Adrenal gland (tissue), 12 donors: ENCODE measurements around the gene STAG3. TPM values are rescaled to one million over a fixed set of nuclear protein-coding genes. Genes with fewer than 3 reads are reported as not detected.
"Not testable (repeated sequence)": the region's sequence is repeated elsewhere in the genome, so short reads cannot be mapped to it uniquely, and the experiment has no call there.

Source experiments
- DNase-seq, 7 donors: peaks; one replicate each; pipeline ENCODE4 v3.0.0-alpha.2; 2019 to 2020
- H3K27ac ChIP-seq, 5 donors: fragments of 200-600 bp; sonication (generic) in 4 of 5; 1 replicate in 3 of 5; 2 replicates in 2 of 5; pipeline versions ENCODE4 v1.5.1 to v1.8.0; 2016 to 2020; ENCODE audit warnings: mild to moderate bottlenecking in 1 of 5
- H3K27me3 ChIP-seq: fragments of 200-600 bp; 2 replicates; pipeline ENCODE4 v1.8.0; 2021
- H3K36me3 ChIP-seq, 2 donors: fragments of 200-600 bp; replicated peaks in 1 of 2; 1 replicate in 1 of 2; 2 replicates in 1 of 2; pipeline versions ENCODE4 v1.5.1 to v1.8.0; 2018 to 2022
- H3K4me1 ChIP-seq, 2 donors: fragments of 200-600 bp; replicated peaks in 1 of 2; 1 replicate in 1 of 2; 2 replicates in 1 of 2; pipeline versions ENCODE4 v1.5.1 to v1.8.0; 2018 to 2021
- H3K4me3 ChIP-seq, 4 donors: fragments of 200-600 bp; sonication (generic) in 3 of 4; one replicate each; pipeline ENCODE4 v1.5.1; 2016 to 2018
- H3K9me3 ChIP-seq, 3 donors: fragments of 200-600 bp; sonication (generic) in 1 of 3; replicated peaks in 1 of 3; 1 replicate in 2 of 3; 2 replicates in 1 of 3; pipeline versions ENCODE4 v1.5.1 to v1.8.0; 2016 to 2021
- POLR2A ChIP-seq, 2 donors: fragments of 450-650 bp; IDR thresholded peaks; one replicate each; pipeline ENCODE4 v1.6.1; 2017; ENCODE audit warnings: antibody characterized with exemption in 2 of 2, mild to moderate bottlenecking in 2 of 2, moderate library complexity in 1 of 2
- WGBS, 4 donors: extraction: QIAGEN DNeasy Blood & Tissue Kit in 2 of 4; methylation state at CpG; one replicate each; pipeline versions ENCODE4 v1.1.5 to v1.1.7; 2013 to 2017; 5-methylcytosine and 5-hydroxymethylcytosine counted together
- intact Hi-C, 2 donors: fragments of 100-400 bp; cut with DNase I; formaldehyde crosslinking; loops; one replicate each; pipeline versions ENCODE4 v1.14.1 to v1.15.0; 2022 to 2023
- microRNA-seq, 3 donors: library from miRNA; unstranded; fragments of <30 nt; microRNA quantifications; one replicate each; pipeline ENCODE4, GENCODE V29; 2017 to 2020
- polyA plus RNA-seq, 3 donors: library from polyadenylated mRNA; stranded (reverse); fragments of 200-250 nt in 2 of 3; fragments of 350-450 nt in 1 of 3; fragmentation: Illumina TruSeq in 1 of 3; extraction: RNeasy Lipid Tissue Mini Kit (QIAGEN cat#74804) in 1 of 3; gene quantifications; one replicate each; pipeline ENCODE4 v1.2.3, GENCODE V29; 2013 to 2014
- total RNA-seq, 9 donors: library from RNA; depleted of rRNA in 4 of 9; stranded (reverse); fragments of >200 nt in 4 of 9; fragments of 120-200 nt in 1 of 9; fragmentation: NEBNext Ultra II Directional in 1 of 9; extraction: Animal tissue kit (Norgen Biotek cat#: 25700) in 1 of 9; gene quantifications; one replicate each; pipeline versions ENCODE4 v1.1.0 to v1.2.4, GENCODE V29; 2013 to 2023
- TF ChIP-seq, protein P1 (sequence below), 6 experiments: fragments of 450-650 bp in 4 of 6; fragments of 200-600 bp in 2 of 6; sonication (generic) in 1 of 6; IDR thresholded peaks; 1 replicate in 5 of 6; 2 replicates in 1 of 6; pipeline versions ENCODE4 v1.5.1 to v1.8.0; 2016 to 2021; ENCODE audit warnings: antibody characterized with exemption in 6 of 6, mild to moderate bottlenecking in 2 of 6, moderate library complexity in 1 of 6
- donor health status: healthy with polysubstance abuse.
- donor health status: Bipolar disorder and iron deficiency.
- donor health status: DM: yes; HTN: yes; CAD: no.
- donor health status: DM: no; HTN: no; CAD: no.
- donor health status: DM: no; HTN: no; CAD: no.
- donor health status: DM: yes; HTN: yes; CAD: no.

Gene STAG3
- total and polyA plus RNA-seq, 12 donors = 0.26 to 3.3 (median 1.3) TPM

DNA sequence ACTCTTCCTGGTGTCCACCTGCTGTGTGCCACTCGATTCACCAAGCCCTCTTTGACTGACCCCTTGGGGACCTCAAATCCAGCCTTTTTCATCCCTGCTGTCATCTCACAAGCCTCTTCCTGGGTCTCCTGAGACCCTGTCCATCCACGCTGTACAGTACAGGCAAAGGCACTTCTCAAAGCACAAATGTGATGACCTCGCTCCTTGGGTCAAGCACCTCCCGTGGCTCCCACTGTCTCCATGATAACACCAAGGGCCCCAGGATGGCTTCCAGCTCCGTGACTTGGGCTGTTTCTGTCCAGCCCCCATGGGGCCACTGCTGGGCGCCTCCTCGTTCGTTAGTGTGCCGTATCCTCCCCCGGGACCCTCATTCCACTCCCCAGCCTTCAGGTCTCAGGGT lies 70.8 kb downstream of the STAG3 start:
- Histone ChIP-seq H3K27me3 (no peaks in the 10 kb centered on the region), H3K9me3 (no peaks in the 10 kb centered on the region), H3K36me3 (no peaks in the 10 kb centered on the region), H3K4me3 (no peak overlapping the region), H3K27ac (peak overlapping the region in 1 of 5 donors; percentile 6), H3K4me1 (peaks cover 0 to 10% of the 10 kb centered on the region in 2 donors)
- intact Hi-C loops = no loop called here
- DNase-seq = no peak
- TF ChIP-seq POLR2A (IDR thresholded peaks at IDR 0.05) = no peak
- TF ChIP-seq, protein P1, sequence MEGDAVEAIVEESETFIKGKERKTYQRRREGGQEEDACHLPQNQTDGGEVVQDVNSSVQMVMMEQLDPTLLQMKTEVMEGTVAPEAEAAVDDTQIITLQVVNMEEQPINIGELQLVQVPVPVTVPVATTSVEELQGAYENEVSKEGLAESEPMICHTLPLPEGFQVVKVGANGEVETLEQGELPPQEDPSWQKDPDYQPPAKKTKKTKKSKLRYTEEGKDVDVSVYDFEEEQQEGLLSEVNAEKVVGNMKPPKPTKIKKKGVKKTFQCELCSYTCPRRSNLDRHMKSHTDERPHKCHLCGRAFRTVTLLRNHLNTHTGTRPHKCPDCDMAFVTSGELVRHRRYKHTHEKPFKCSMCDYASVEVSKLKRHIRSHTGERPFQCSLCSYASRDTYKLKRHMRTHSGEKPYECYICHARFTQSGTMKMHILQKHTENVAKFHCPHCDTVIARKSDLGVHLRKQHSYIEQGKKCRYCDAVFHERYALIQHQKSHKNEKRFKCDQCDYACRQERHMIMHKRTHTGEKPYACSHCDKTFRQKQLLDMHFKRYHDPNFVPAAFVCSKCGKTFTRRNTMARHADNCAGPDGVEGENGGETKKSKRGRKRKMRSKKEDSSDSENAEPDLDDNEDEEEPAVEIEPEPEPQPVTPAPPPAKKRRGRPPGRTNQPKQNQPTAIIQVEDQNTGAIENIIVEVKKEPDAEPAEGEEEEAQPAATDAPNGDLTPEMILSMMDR (IDR thresholded peaks at IDR 0.05) = no peak
- 85 to 98% (median 92%) methylated on average over 10 of the region's 10 CpGs for WGBS, 4 donors

DNA sequence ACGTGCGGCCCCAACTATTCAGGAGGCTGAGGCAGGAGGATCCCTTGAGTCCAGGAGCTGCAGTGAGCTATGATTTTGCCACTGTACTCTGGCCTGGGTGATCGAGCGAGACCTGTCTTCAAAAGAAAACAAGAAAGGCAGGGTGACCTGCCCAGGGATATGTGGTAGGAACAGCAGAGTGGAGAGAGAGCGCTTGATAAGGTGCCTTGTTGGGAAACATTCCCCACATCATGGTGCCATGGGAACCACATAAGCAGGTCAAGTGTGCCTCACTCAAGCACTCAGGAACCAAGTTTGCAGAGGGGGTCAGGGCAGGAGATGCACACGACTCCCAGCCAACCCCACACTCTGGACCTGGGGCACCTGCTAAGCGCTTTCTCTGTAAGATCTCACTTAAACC lies 79.3 kb downstream of the STAG3 start:
- no peaks in the 10 kb centered on the region for H3K9me3 ChIP-seq
- TF ChIP-seq, protein P1 (IDR thresholded peaks at IDR 0.05) = no peak
- no peak for TF ChIP-seq POLR2A (IDR thresholded peaks at IDR 0.05)
- intact Hi-C loops = no loop called here
- WGBS, 4 donors = 84 to 96% (median 94%) methylated on average over 5 to 7 of the region's 7 CpGs
- H3K27me3 ChIP-seq = no peaks in the 10 kb centered on the region
- DNase-seq = no peak
- H3K4me3 ChIP-seq = no peak overlapping the region
- H3K27ac ChIP-seq = no peak overlapping the region
- no peaks in the 10 kb centered on the region for H3K36me3 ChIP-seq
- peaks cover 0 to 5% of the 10 kb centered on the region in 2 donors for H3K4me1 ChIP-seq

DNA sequence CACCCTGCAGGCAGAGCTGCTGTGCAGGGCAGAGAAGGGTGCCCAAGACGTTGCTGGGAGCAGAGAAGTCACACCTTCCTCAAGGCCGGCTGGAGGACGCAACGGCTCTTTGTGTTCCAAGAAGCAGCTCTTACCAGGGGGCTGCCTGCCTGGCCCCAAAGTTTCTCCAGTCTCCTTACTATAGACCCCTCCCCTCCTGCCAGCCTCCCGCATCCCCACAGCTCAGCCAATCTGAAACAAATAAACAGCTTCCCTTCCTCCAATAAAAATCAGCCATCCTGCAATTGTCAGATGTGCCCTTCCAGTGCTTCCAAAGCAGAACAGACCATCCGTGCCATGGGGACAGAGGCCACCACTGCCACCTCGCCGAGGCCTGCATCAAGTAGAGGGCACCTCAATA lies 82.3 kb downstream of the STAG3 start:
- H3K27me3 ChIP-seq, DNase-seq, H3K27ac ChIP-seq, intact Hi-C loops, H3K4me3 ChIP-seq, H3K9me3 ChIP-seq, H3K36me3 ChIP-seq, H3K4me1 ChIP-seq: not testable (repeated sequence)
- WGBS, 4 donors = 72 to 83% (median 75%) methylated on average over 5 to 8 of the region's 8 CpGs

DNA sequence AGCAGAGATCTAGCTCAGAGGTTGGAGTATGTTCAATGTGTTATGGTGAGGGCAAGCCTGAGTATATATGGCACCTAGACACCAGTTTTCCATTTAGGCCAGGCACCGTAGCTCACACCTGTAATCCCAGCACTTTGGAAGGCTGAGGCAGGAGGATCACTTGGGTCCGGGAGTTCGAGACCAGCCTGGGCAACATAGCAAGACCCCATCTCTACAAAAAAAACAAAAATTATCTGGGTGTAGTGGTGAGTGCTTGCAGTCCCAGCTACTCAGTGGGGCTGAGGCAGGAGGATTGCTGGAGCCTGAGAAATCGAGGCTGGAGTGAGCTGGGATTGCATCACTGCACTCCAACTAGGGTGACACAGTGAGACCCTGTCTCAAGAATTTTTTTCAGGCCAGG lies 85.2 kb downstream of the STAG3 start:
- H3K4me3 ChIP-seq, DNase-seq, H3K27me3 ChIP-seq, H3K36me3 ChIP-seq, H3K9me3 ChIP-seq, H3K27ac ChIP-seq, intact Hi-C loops: not testable (repeated sequence)
- peaks cover 0 to 11% of the 10 kb centered on the region in 2 donors for H3K4me1 ChIP-seq
- 92 to 97% (median 95%) methylated on average over 3 to 4 of the region's 4 CpGs for WGBS, 4 donors

Small RNA genes within 50 kb of the gene (microRNA-seq; reads per million reads assigned to microRNA genes)
- gene MIR4658 = 0.45 to 0.76 (median 0.57) reads per million in 3 donors

Other genes starting within 250 kb of the STAG3 start
- gene GJC3, start 248.3 kb upstream of the STAG3 start, total RNA-seq = under 1 TPM in 1 of 9 donors, not detected in 8; 0.11 TPM
- gene GJC3, start 248.3 kb upstream of the STAG3 start, polyA plus RNA-seq = under 1 TPM; 0.27 to 0.40 (median 0.34) TPM
- 1 to 10 TPM in 5 of 9 donors, under 1 TPM in 2, not detected in 2; 0.50 to 3.1 (median 1.8) TPM for gene AZGP1, start 201.9 kb upstream of the STAG3 start, total RNA-seq
- 10 to 100 TPM in 1 of 3 donors, 1 to 10 TPM in 1, under 1 TPM in 1; 0.88 to 29.7 (median 3.9) TPM for gene AZGP1, start 201.9 kb upstream of the STAG3 start, polyA plus RNA-seq
- 100 to 1,000 TPM in 2 of 9 donors, 10 to 100 TPM in 7; 35.2 to 134 (median 57.8) TPM for gene ZKSCAN1, start 162.3 kb upstream of the STAG3 start, total RNA-seq
- gene ZKSCAN1, start 162.3 kb upstream of the STAG3 start, polyA plus RNA-seq = 10 to 100 TPM; 20.3 to 46.6 (median 38.7) TPM
- gene ZSCAN21, start 128.1 kb upstream of the STAG3 start, total RNA-seq = 10 to 100 TPM in 8 of 9 donors, 1 to 10 TPM in 1; 10.0 to 22.7 (median 14.7) TPM
- gene ZSCAN21, start 128.1 kb upstream of the STAG3 start, polyA plus RNA-seq = 10 to 100 TPM; 11.2 to 14.9 (median 12.5) TPM
- 10 to 100 TPM; 13.2 to 47.3 (median 22.2) TPM for gene ZNF3, start 96.2 kb upstream of the STAG3 start, total RNA-seq
- gene ZNF3, start 96.2 kb upstream of the STAG3 start, polyA plus RNA-seq = 10 to 100 TPM; 17.4 to 25.5 (median 23.2) TPM
- 100 to 1,000 TPM in 5 of 9 donors, 10 to 100 TPM in 4; 25.5 to 130 (median 101) TPM for gene COPS6, start 88.9 kb upstream of the STAG3 start, total RNA-seq
- 100 to 1,000 TPM; 135 to 194 (median 187) TPM for gene COPS6, start 88.9 kb upstream of the STAG3 start, polyA plus RNA-seq
- 10 to 100 TPM; 13.6 to 51.0 (median 28.3) TPM for gene MCM7, start 76.5 kb upstream of the STAG3 start, total RNA-seq
- 10 to 100 TPM; 12.2 to 72.3 (median 52.4) TPM for gene MCM7, start 76.5 kb upstream of the STAG3 start, polyA plus RNA-seq
- gene AP4M1, start 76.3 kb upstream of the STAG3 start, total RNA-seq = 10 to 100 TPM in 7 of 9 donors, 1 to 10 TPM in 2; 9.6 to 24.0 (median 15.9) TPM
- 10 to 100 TPM in 2 of 3 donors, 1 to 10 TPM in 1; 9.6 to 30.1 (median 23.5) TPM for gene AP4M1, start 76.3 kb upstream of the STAG3 start, polyA plus RNA-seq
- 100 to 1,000 TPM in 1 of 9 donors, 10 to 100 TPM in 8; 16.0 to 141 (median 70.7) TPM for gene TAF6, start 58.6 kb upstream of the STAG3 start, total RNA-seq
- gene TAF6, start 58.6 kb upstream of the STAG3 start, polyA plus RNA-seq = 10 to 100 TPM; 41.3 to 69.4 (median 67.9) TPM
- 10 to 100 TPM; 14.0 to 46.5 (median 23.3) TPM for gene CNPY4, start 58.3 kb upstream of the STAG3 start, total RNA-seq
- gene CNPY4, start 58.3 kb upstream of the STAG3 start, polyA plus RNA-seq = 10 to 100 TPM; 16.5 to 28.1 (median 27.3) TPM
- 1 to 10 TPM; 1.5 to 7.0 (median 3.5) TPM for gene MBLAC1, start 51.0 kb upstream of the STAG3 start, total RNA-seq
- gene MBLAC1, start 51.0 kb upstream of the STAG3 start, polyA plus RNA-seq = 1 to 10 TPM in 2 of 3 donors, under 1 TPM in 1; 0.38 to 4.2 (median 2.7) TPM
- gene LAMTOR4, start 29.0 kb upstream of the STAG3 start, total RNA-seq = 100 to 1,000 TPM; 104 to 266 (median 151) TPM
- gene LAMTOR4, start 29.0 kb upstream of the STAG3 start, polyA plus RNA-seq = 100 to 1,000 TPM in 2 of 3 donors, 10 to 100 TPM in 1; 33.1 to 224 (median 193) TPM
- 10 to 100 TPM in 7 of 9 donors, 1 to 10 TPM in 2; 4.3 to 23.7 (median 16.9) TPM for gene TRAPPC14, start 19.2 kb upstream of the STAG3 start, total RNA-seq
- gene TRAPPC14, start 19.2 kb upstream of the STAG3 start, polyA plus RNA-seq = 10 to 100 TPM; 10.2 to 57.7 (median 47.5) TPM
- 10 to 100 TPM in 2 of 9 donors, 1 to 10 TPM in 6, under 1 TPM in 1; 0.78 to 14.3 (median 8.0) TPM for gene GAL3ST4, start 9.3 kb upstream of the STAG3 start, total RNA-seq
- gene GAL3ST4, start 9.3 kb upstream of the STAG3 start, polyA plus RNA-seq = 1 to 10 TPM; 3.4 to 4.0 (median 3.5) TPM
- 1 to 10 TPM in 5 of 9 donors, under 1 TPM in 4; 0.35 to 4.3 (median 1.1) TPM for gene GPC2, start 537 bp upstream of the STAG3 start, total RNA-seq
- gene GPC2, start 537 bp upstream of the STAG3 start, polyA plus RNA-seq = 1 to 10 TPM in 2 of 3 donors, under 1 TPM in 1; 0.05 to 1.2 (median 1.1) TPM
- 1 to 10 TPM in 3 of 9 donors, under 1 TPM in 5, not detected in 1; 0.21 to 1.8 (median 0.56) TPM for gene PVRIG, start 42.0 kb downstream of the STAG3 start, total RNA-seq
- under 1 TPM in 2 of 3 donors, not detected in 1; 0.34 to 0.56 TPM for gene PVRIG, start 42.0 kb downstream of the STAG3 start, polyA plus RNA-seq
- not detected for gene SPDYE3, start 129.8 kb downstream of the STAG3 start, total RNA-seq
- under 1 TPM in 1 of 3 donors, not detected in 2; 0.16 TPM for gene SPDYE3, start 129.8 kb downstream of the STAG3 start, polyA plus RNA-seq
- gene PILRB, start 180.2 kb downstream of the STAG3 start, total RNA-seq = 100 to 1,000 TPM in 1 of 9 donors, 10 to 100 TPM in 7, 1 to 10 TPM in 1; 8.7 to 115 (median 28.1) TPM
- gene PILRB, start 180.2 kb downstream of the STAG3 start, polyA plus RNA-seq = 100 to 1,000 TPM in 2 of 3 donors, 10 to 100 TPM in 1; 10.4 to 403 (median 296) TPM
- 10 to 100 TPM in 5 of 9 donors, 1 to 10 TPM in 4; 3.2 to 18.9 (median 12.2) TPM for gene PILRA, start 195.6 kb downstream of the STAG3 start, total RNA-seq
- 10 to 100 TPM in 2 of 3 donors, 1 to 10 TPM in 1; 5.1 to 17.3 (median 11.9) TPM for gene PILRA, start 195.6 kb downstream of the STAG3 start, polyA plus RNA-seq